ENCODE results near the gene PLEKHO1.

PLEKHO1 gene

DNA sequence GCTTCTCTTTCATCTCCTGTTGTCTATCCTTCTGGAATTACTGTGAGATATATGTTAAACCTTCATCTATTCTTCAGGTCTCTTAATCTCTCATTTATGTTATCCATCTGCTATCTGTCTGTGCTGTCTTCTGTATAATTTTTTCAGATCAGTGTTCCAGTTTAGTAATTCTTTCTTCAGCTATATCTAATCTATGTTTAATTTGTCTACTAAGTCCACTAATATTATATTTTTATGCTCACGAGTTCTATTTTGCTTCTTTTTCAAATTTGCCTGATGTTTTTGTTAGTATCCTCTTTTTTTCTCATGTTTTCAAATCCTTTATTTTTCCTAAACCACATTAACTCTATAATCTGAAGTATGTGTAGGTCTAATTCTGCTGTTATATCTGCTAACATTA is 34.6 kb upstream of the PLEKHO1 start:
- no peak overlapping the region for H3K4me3 ChIP-seq (replicated peaks; ENCODE audit: low read depth, low read length)
- TF ChIP-seq CTCF (IDR thresholded peaks at IDR 0.05; ENCODE audit: low read length, missing control alignments) = no peak
- no peak for DNase-seq (ENCODE audit: low read depth)

- no peak overlapping the region for H3K4me3 ChIP-seq (replicated peaks; ENCODE audit: low read depth, low read length)
- TF ChIP-seq CTCF (IDR thresholded peaks at IDR 0.05; ENCODE audit: low read length, missing control alignments) = no peak
- DNase-seq (ENCODE audit: low read depth) = peak; percentile 36
Observed at GRCh38 chr1:150118716-150119115, 31.0 kb upstream of the PLEKHO1 start.

DNA sequence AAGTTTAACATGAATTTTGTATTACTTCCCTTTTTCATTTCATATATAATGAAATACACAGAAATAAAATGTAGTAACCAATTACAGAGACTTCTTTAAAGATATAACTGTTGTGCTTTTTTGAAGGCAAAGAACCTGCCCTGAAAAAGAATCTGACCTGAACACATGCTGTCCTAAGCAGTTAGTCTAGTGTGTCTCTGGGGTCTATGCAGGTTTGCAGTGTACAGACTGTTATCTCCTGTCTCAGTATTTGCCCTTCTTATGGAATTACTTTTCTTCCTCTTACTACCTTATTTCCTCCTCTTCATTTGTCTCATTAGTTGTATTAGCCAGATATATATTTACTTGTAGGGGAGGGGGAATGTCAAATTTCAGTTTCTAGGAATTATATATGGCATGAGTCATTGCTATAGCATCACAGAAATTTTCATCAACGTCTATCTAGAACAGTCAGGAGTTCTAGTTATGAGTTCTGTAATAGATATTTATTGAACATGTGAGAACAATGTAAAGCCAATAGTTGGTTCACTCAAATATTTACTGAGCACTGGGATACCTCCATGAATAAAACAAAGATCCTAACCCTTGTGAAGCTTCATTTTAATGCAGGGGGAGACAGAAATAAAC is 28.4 kb upstream of the PLEKHO1 start:
- TF ChIP-seq CTCF (IDR thresholded peaks at IDR 0.05; ENCODE audit: low read length, missing control alignments) = no peak
- DNase-seq (ENCODE audit: low read depth) = peak; percentile 20
- H3K4me3 ChIP-seq (replicated peaks; ENCODE audit: low read depth, low read length) = no peak overlapping the region

DNA sequence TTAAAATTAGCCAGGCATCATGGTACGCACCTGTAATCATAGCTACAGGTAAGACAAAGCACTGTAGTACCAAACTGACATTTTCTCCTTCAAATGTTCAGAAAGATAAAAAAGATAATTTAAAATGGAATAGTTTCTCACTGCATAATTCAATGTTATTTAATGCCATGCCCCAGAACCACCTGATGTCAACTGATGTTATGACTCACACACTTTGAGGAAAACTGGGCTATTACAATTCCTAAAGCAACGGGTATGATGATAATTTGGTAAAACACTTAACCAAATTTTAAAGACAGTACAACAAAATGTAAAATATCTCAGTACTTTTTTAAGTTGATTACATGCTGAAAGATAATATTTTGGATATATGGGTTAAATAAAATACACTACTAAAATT is 22.9 kb upstream of the PLEKHO1 start:
- no peak for DNase-seq (ENCODE audit: low read depth)
- no peak overlapping the region for H3K4me3 ChIP-seq (replicated peaks; ENCODE audit: low read depth, low read length)
- TF ChIP-seq CTCF (IDR thresholded peaks at IDR 0.05; ENCODE audit: low read length, missing control alignments) = no peak

DNA sequence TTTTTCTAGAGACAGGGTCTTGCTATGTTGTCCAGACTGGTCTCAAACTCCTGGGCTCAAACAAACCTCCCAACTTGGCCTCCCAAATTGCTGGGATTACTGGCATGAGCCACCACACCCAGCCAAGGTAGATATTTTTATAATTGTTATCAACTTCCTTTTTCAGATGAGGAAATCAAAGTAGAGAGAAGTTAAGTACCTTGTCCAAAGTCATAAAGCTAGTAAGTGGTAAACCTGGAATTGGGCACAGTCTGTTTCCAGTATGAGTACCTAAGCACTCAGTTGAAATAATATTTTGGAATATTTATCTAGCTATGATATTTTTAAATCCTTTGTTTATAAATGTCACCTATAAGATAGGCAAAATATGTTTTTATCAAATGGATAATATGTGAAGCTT is 22.3 kb upstream of the PLEKHO1 start:
- no peak for TF ChIP-seq CTCF (IDR thresholded peaks at IDR 0.05; ENCODE audit: low read length, missing control alignments)
- H3K4me3 ChIP-seq (replicated peaks; ENCODE audit: low read depth, low read length) = no peak overlapping the region
- DNase-seq (ENCODE audit: low read depth) = no peak

- DNase-seq (ENCODE audit: low read depth) = no peak
- H3K4me3 ChIP-seq (replicated peaks; ENCODE audit: low read depth, low read length) = no peak overlapping the region
- no peak for TF ChIP-seq CTCF (IDR thresholded peaks at IDR 0.05; ENCODE audit: low read length, missing control alignments)
Observed at GRCh38 chr1:150127868-150128267, 21.8 kb upstream of the PLEKHO1 start.

DNA sequence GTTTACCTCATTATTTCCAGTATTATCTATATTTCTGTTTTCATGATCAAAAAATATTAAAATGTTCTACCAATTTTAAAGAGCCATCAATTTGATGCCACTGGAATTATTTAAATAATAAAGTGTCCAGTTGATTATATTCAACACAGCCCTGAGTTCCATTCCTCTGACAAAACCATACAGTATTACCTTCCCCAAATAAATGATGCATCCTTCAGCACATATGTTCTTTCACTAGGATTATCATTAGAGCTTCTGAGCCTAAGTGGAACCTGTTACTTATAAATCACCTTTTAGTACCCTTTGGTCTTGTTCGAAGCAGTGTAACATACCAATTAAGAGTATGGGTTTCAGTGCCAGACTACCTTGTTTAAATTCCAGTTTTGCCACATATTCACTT is 17.3 kb upstream of the PLEKHO1 start:
- no peak for TF ChIP-seq CTCF (IDR thresholded peaks at IDR 0.05; ENCODE audit: low read length, missing control alignments)
- no peak for DNase-seq (ENCODE audit: low read depth)

More for the DNA sequence above, 17.3 kb upstream of the PLEKHO1 start:
- H3K4me3 ChIP-seq (replicated peaks; ENCODE audit: low read depth, low read length) = no peak overlapping the region
